ENCODE results near the gene ZSCAN30.
"Not testable (repeated sequence)": the region's sequence is repeated elsewhere in the genome, so short reads cannot be mapped to it uniquely, and the experiment has no call there.

The ZSCAN30 gene

DNA sequence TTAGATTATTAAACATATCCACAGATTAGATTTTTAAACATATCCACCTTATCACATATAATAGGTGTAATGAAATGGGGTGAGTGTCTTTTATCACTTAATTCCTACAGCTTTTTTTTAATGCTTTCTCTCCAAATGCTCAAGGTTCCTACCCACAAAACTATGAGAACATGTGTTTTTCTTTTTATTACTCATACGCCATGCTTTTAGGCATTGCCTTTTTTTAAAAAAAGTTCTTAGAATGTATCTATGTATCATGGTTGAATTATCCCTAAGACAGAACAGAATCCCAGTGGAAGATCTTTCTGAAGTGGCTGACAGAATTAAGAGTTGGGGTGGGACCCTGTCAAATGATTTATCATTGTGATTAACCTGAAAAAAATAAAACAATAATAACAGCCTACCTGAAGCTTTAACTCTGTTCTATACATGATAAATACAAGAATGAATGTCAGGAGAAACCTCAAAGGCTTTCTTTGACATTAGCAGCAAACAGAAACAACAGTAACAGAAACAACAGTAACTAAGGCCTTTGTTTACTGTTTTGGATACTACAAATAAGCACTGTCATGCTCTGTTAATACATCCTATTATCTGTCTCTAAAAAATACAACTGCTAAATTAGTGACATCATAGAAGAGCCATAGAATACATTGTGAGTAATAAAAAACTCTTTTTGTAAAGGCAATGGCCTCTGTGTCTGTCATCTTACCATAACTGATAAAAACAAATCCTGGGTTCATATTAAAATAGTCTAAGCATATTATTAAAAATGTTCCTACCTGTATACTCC, 53.3 kb downstream of the ZSCAN30 start:
- H3K9me3 Mint-ChIP-seq: no peaks in the 10 kb centered on the region
- H3K4me1 Mint-ChIP-seq: peaks cover 7% of the 10 kb centered on the region
- peaks cover 4% of the 10 kb centered on the region for H3K27me3 Mint-ChIP-seq
- DNase-seq: no peak
- CTCF ChIA-PET: no interaction called here
- no peak overlapping the region for H3K4me3 Mint-ChIP-seq
- H3K27ac Mint-ChIP-seq: no peak overlapping the region
- no peaks in the 10 kb centered on the region for H3K36me3 Mint-ChIP-seq

DNA sequence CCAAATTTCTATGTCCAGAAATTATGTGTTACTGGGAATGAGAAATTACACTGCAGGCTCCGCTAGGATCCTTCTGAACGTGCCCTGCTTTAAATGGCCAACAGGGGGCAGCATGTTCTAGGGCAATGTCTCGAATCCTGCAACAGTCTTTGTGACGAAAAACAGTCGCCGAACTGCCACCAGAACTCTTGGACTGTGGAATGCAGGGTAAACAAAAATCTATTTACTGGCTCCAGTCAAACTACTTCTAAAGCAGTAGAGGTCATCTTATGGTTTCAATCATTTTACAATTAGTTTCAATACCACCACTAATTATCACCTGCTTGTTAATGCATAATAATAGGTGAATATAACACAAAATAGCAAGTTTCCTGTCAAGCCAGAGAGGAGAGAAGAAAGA, 59.0 kb downstream of the ZSCAN30 start:
- H3K27me3 Mint-ChIP-seq: no peaks in the 10 kb centered on the region

DNA sequence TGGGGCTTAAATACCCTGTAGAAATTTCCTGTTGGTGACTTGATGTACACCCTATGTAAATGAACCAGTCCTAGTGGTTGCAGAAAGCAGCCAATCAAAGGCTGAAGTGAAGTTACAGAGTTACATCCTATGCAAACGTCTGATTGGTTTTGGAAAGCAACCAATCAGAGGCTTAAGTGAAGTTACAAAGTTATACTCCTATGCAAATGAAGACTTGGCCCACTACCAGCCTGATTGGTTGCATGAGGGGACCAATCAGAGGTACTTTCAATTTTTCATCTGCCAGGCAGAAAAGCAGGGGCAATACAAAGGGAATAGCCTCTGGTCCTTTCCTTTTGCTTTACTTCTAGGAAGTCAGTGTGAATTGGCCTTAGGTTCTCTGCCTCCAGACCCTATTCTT, 62.8 kb downstream of the ZSCAN30 start:
- H3K4me3 Mint-ChIP-seq: no peak overlapping the region
- H3K36me3 Mint-ChIP-seq: no peaks in the 10 kb centered on the region

More for the DNA sequence above, 59.0 kb downstream of the ZSCAN30 start:
- CTCF ChIA-PET: interaction anchor here (0.9 to 4.2 kb wide), 8 partner anchors 40 to 204 kb away, joined by 3 to 30 read pairs (median 4); no protein-coding TSS in a partner anchor
- Mint-ChIP-seq H3K27ac (no peak overlapping the region), H3K4me3 (peak overlapping the region; percentile 2), H3K9me3 (no peaks in the 10 kb centered on the region), H3K36me3 (no peaks in the 10 kb centered on the region), H3K4me1 (peaks cover 3% of the 10 kb centered on the region)
- DNase-seq: peak; percentile 86

DNA sequence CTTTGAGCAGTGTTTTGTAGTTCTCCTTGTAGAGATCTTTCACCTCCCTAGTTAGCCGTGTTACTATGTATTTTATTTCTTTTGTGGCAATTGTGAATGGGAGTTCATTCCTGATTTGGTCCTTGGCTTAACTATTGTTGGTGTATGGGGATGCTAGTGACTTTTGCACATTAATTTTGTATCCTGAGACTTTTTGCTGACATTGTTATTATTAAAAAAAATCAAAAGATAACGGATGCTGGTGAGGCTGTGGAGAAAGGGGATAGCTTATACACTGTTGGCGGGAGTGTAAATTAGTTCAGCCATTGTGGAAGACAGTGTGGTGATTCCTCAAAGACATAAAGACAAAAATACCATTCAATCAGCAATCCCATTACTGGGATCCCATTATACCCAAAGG, 66.2 kb downstream of the ZSCAN30 start:
- Mint-ChIP-seq H3K9me3 (no peaks in the 10 kb centered on the region), H3K36me3 (no peaks in the 10 kb centered on the region), H3K27ac (no peak overlapping the region), H3K27me3 (no peaks in the 10 kb centered on the region), H3K4me1 (no peaks in the 10 kb centered on the region), H3K4me3 (no peak overlapping the region)
- DNase-seq: no peak
- CTCF ChIA-PET: no interaction called here

More for the DNA sequence above, 62.8 kb downstream of the ZSCAN30 start:
- no peaks in the 10 kb centered on the region for H3K27me3 Mint-ChIP-seq
- peaks cover 3% of the 10 kb centered on the region for H3K4me1 Mint-ChIP-seq
- CTCF ChIA-PET: interaction anchor here (1.1 kb wide), 1 partner anchor 128 kb away, joined by 3 read pairs; no protein-coding TSS in a partner anchor
- no peaks in the 10 kb centered on the region for H3K9me3 Mint-ChIP-seq
- no peak for DNase-seq
- H3K27ac Mint-ChIP-seq: no peak overlapping the region

DNA sequence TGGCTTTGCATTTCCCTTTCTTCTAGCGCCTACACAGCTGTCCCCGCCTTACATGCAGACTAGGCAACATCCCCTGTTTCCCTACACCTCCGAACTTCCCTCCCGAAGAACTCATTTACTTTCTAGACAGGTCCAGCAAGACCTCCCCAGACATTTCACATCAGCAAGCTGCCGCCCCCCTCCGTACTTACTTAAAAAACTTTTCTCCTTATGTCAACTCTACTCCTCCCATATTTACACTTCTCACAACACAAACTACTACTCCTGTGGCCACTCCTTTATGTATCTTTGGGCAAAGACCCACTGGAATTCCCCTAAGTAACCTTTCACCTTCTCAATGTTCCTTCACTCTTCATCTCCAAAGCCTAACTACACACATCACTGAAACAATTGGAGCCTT, 69.6 kb downstream of the ZSCAN30 start:
- no peaks in the 10 kb centered on the region for H3K4me1 Mint-ChIP-seq
- CTCF ChIA-PET: no interaction called here
- H3K27ac Mint-ChIP-seq: no peak overlapping the region
- peaks cover 12% of the 10 kb centered on the region for H3K27me3 Mint-ChIP-seq
- H3K36me3 Mint-ChIP-seq: no peaks in the 10 kb centered on the region
- DNase-seq: no peak
- no peaks in the 10 kb centered on the region for H3K9me3 Mint-ChIP-seq
- H3K4me3 Mint-ChIP-seq: no peak overlapping the region

DNA sequence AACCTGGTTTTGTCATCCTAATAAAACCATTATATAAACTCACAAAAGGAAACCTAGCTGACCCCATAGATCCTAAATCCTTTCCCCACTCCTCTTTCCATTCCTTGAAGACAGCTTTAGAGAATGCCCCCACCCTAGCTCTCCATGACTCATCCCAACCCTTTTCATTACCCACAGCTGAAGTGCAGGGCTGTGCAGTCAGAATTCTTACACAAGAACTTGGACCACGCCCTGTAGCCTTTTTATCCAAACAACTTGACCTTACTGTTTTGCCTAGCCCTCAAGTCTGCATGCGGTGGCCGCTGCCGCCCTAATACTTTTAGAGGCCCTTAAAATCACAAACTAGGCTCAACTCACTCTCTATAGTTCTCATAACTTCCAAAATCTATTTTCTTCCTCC, 70.7 kb downstream of the ZSCAN30 start:
- H3K9me3 Mint-ChIP-seq, H3K27ac Mint-ChIP-seq, DNase-seq, CTCF ChIA-PET, H3K4me3 Mint-ChIP-seq, H3K36me3 Mint-ChIP-seq, H3K4me1 Mint-ChIP-seq: not testable (repeated sequence)
- peaks cover 12% of the 10 kb centered on the region for H3K27me3 Mint-ChIP-seq

DNA sequence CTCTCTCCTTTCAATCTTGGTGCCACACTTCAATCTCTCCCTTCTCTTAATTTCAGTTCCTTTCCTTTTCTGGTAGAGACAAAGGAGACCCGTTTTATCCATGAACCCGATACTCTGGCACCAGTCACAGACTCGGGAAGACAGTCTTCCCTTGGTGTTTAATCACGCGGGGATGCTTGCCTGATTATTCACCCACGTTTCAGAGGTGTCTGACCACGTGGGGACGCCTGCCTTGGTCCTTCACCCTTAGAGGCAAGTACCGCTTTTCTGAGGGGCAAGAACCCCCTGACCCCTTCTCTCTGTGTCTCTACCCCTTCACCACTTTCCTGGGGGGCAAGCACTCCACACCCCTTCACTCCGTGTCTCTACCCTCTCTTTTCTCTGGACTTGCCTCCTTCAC, 73.4 kb downstream of the ZSCAN30 start:
- DNase-seq, H3K9me3 Mint-ChIP-seq, H3K36me3 Mint-ChIP-seq, H3K4me3 Mint-ChIP-seq, H3K4me1 Mint-ChIP-seq, H3K27ac Mint-ChIP-seq, CTCF ChIA-PET: not testable (repeated sequence)
- peaks cover 12% of the 10 kb centered on the region for H3K27me3 Mint-ChIP-seq

DNA sequence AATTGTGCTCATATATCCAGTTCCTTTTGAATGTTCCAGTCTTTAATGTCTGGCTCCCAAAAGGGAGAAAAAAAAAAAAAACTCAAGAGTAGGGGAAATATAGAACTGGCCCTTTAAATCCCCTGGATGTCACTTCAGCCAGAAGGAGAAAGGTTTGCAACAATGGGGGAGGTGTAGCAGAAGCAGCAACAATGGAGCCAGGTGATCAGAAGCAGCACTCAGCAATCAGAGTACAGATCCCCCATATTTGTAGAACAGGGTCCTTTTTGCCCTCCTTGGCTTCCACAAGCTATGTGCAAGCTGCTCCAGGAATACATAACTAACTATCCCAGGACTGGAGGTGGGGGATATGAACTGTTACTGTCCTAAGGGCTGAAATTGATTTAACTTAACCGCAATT, 75.0 kb downstream of the ZSCAN30 start:
- Mint-ChIP-seq H3K36me3 (no peaks in the 10 kb centered on the region), H3K27me3 (peaks cover 12% of the 10 kb centered on the region), H3K27ac (no peak overlapping the region), H3K4me3 (no peak overlapping the region), H3K4me1 (no peaks in the 10 kb centered on the region), H3K9me3 (no peaks in the 10 kb centered on the region)
- CTCF ChIA-PET: no interaction called here
- no peak for DNase-seq

DNA sequence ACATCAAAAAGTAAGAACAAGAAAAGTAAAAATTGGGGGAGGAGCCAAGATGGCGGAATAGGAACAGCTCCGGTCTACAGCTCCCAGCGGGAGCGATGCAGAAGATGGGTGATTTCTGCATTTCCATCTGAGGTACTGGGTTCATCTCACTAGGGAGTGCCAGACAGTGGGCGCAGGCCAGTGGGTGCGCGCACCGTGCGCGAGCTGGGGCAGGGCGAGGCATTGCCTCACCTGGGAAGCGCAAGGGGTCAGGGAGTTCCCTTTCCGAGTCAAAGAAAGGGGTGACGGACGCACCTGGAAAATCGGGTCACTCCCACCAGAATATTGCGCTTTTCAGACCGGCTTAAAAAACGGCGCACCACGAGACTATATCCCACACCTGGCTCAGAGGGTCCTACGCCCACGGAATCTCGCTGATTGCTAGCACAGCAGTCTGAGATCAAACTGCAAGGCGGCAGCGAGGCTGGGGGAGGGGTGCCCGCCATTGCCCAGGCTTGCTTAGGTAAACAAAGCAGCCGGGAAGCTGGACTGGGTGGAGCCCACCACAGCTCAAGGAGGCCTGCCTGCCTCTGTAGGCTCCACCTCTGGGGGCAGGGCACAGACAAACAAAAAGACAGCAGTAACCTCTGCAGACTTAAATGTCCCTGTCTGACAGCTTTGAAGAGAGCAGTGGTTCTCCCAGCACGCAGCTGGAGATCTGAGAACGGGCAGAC, 84.1 kb downstream of the ZSCAN30 start:
- DNase-seq, H3K4me3 Mint-ChIP-seq, H3K27me3 Mint-ChIP-seq, H3K36me3 Mint-ChIP-seq, H3K9me3 Mint-ChIP-seq, H3K4me1 Mint-ChIP-seq, H3K27ac Mint-ChIP-seq, CTCF ChIA-PET: not testable (repeated sequence)

DNA sequence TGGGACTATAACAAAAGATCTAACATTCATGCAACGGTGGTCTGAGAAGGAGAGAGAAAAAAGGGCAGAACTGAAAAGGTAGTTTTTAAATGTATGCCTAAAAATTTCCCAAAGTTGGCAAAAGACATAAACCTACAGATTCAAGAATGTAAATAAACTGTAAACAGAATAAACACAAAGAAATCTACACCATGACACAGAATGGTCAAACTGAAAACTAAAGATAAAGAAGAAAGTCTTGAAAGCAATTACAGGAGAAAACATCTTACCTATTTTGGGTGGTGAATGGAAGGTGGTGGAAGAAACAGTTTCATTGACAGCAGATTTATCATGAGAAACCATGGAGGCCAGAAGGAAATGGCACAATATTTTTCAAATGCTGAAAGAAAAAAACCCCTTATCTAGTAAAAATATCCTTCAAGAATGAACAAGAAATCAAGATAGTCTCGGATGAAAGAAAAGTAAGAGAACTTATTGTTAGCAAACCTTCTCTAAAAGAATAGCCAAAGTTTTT, 84.8 kb downstream of the ZSCAN30 start:
- no peaks in the 10 kb centered on the region for H3K36me3 Mint-ChIP-seq
- no peak for DNase-seq
- no peak overlapping the region for H3K4me3 Mint-ChIP-seq
- peaks cover 9% of the 10 kb centered on the region for H3K27me3 Mint-ChIP-seq
- no peaks in the 10 kb centered on the region for H3K4me1 Mint-ChIP-seq
- H3K27ac Mint-ChIP-seq: no peak overlapping the region
- H3K9me3 Mint-ChIP-seq: peaks cover 5% of the 10 kb centered on the region
- CTCF ChIA-PET: no interaction called here

DNA sequence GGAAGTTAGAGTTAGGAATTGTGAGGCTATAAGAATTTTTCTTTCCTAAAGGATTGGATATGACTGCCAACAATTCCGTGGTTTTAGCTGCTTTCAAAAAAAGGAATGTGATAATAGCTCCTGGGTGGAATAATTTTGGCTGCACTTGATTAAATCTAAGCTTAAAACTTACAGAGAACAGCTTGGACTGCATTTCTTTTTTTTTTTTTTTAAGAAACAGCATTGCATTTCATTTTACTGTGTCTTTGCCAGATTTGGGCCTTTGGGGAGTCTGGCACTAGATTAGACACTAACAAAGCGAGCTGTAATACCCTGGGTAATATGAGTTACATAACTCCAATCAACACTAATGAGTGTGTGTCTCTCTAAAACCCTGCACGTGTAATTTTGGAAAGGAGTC, 87.0 kb downstream of the ZSCAN30 start:
- Mint-ChIP-seq H3K27me3 (peaks cover 15% of the 10 kb centered on the region), H3K36me3 (no peaks in the 10 kb centered on the region), H3K4me3 (no peak overlapping the region), H3K4me1 (no peaks in the 10 kb centered on the region), H3K27ac (no peak overlapping the region), H3K9me3 (peaks cover 5% of the 10 kb centered on the region)
- CTCF ChIA-PET: interaction anchor here (0.8 kb wide), 1 partner anchor 176 kb away, joined by 5 read pairs; no protein-coding TSS in a partner anchor
- no peak for DNase-seq

DNA sequence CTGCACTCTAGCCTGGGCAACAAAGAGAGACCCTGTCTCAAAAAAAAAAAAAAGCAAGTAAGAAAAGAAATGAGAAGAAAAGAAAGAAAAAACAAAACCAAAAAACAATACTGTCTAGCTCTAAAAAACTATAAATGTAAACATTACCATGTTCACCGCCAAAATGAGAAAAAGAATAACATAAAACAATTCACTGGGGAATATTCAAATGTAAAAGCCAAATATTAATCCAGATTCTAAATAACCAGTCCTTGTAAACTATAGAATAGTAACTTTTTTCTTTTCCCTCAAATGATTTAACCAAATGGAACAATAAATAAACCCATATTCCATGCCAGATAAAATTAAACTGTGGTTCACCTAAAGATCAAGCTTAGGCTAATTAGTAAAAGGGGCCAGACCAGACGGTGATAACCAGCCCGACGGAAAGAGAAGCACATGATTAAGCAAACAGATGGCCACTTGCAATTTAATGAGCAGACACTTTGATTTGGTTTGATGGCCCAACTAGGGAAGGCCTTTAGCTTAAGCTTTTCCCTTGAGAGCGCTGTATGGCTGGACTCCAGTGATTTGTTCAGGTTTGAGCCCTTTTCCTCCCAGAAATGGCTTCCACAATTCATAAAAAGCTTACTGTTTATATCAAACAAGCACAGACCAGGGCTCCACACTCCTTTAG, 88.6 kb downstream of the ZSCAN30 start:
- Mint-ChIP-seq H3K9me3 (peaks cover 5% of the 10 kb centered on the region), H3K27me3 (peaks cover 15% of the 10 kb centered on the region), H3K4me1 (no peaks in the 10 kb centered on the region), H3K27ac (no peak overlapping the region), H3K4me3 (no peak overlapping the region), H3K36me3 (no peaks in the 10 kb centered on the region)
- CTCF ChIA-PET: no interaction called here
- no peak for DNase-seq
